Measurements from ENCODE around the gene STX1A. TPM values are rescaled to one million over a fixed set of nuclear protein-coding genes. Genes with fewer than 3 reads are reported as not detected.
A peak's percentile ranks its signal among the peaks of the same experiment; 100 is the strongest.

STX1A gene
- total RNA-seq, 4 donors from 2014 or later, result 2.3 to 19.1 (median 11.0) TPM

GRCh38 chr7:73739387-73739767 is 19.9 kb upstream of the STX1A start:
- H3K27ac ChIP-seq, result peak overlapping the region; percentile 78 to 94
- H3K4me1 ChIP-seq, result peaks cover 0 to 3% of the 10 kb centered on the region in 2 donors
- H3K9me3 ChIP-seq, result no peaks in the 10 kb centered on the region
- TF ChIP-seq CTCF (IDR thresholded peaks at IDR 0.05) (no peak), POLR2A (IDR thresholded peaks at IDR 0.05) (no peak)
- H3K4me3 ChIP-seq, result peak overlapping the region; percentile 57 to 67
- no peaks in the 10 kb centered on the region for H3K27me3 ChIP-seq
- H3K36me3 ChIP-seq, result no peaks in the 10 kb centered on the region
- peak in 1 of 2 donors; percentile 29 for DNase-seq
- intact Hi-C loops (cut with DNase I; ENCODE audit: low total_unique reads), result no loop called here

GRCh38 chr7:73738612-73739386 is 19.3 kb upstream of the STX1A start, which contains the start of gene ABHD11:
Gene ABHD11 (minus strand): TSS chr7:73738802. CDS start chr7:73738770, 32 bp downstream.
- peak within 1 kb of the TSS; percentile 78 to 94 for H3K27ac ChIP-seq
- peak within 1 kb of the TSS; percentile 57 to 67 for H3K4me3 ChIP-seq
- TF ChIP-seq POLR2A (IDR thresholded peaks at IDR 0.05) (peak; percentile 74 to 97), CTCF (IDR thresholded peaks at IDR 0.05) (peak in 1 of 4 experiments; percentile 5)
- no peaks in the 10 kb centered on the region for H3K9me3 ChIP-seq
- no peaks in the 10 kb centered on the region for H3K36me3 ChIP-seq
- intact Hi-C loops (cut with DNase I; ENCODE audit: low total_unique reads), result no loop called here
- no peaks in the 10 kb centered on the region for H3K27me3 ChIP-seq
- DNase-seq, result peak; percentile 98 to 99
- peaks cover 0 to 3% of the 10 kb centered on the region in 2 donors for H3K4me1 ChIP-seq

- H3K36me3 ChIP-seq, result no peaks in the 10 kb centered on the region
- peaks cover 0 to 3% of the 10 kb centered on the region in 2 donors for H3K4me1 ChIP-seq
- intact Hi-C loops (cut with DNase I; ENCODE audit: low total_unique reads), result no loop called here
- no peaks in the 10 kb centered on the region for H3K9me3 ChIP-seq
- H3K4me3 ChIP-seq, result peak overlapping the region; percentile 57 to 67
- H3K27ac ChIP-seq, result peak overlapping the region; percentile 18 to 94
- H3K27me3 ChIP-seq, result no peaks in the 10 kb centered on the region
- TF ChIP-seq POLR2A (IDR thresholded peaks at IDR 0.05) (no peak), CTCF (IDR thresholded peaks at IDR 0.05) (no peak)
- DNase-seq, result peak; percentile 61 to 63
Measured at GRCh38 chr7:73738220-73738611, 18.7 kb upstream of the STX1A start.

GRCh38 chr7:73737491-73738219 is 18.2 kb upstream of the STX1A start:
- H3K27me3 ChIP-seq, result no peaks in the 10 kb centered on the region
- H3K4me1 ChIP-seq, result peaks cover 0 to 3% of the 10 kb centered on the region in 2 donors
- intact Hi-C loops (cut with DNase I; ENCODE audit: low total_unique reads), result no loop called here
- no peaks in the 10 kb centered on the region for H3K9me3 ChIP-seq
- H3K4me3 ChIP-seq, result peak overlapping the region; percentile 57 to 67
- H3K36me3 ChIP-seq, result no peaks in the 10 kb centered on the region
- peak overlapping the region; percentile 18 to 94 for H3K27ac ChIP-seq
- no peak for DNase-seq
- TF ChIP-seq POLR2A (IDR thresholded peaks at IDR 0.05) (no peak), CTCF (IDR thresholded peaks at IDR 0.05) (no peak)

DNA sequence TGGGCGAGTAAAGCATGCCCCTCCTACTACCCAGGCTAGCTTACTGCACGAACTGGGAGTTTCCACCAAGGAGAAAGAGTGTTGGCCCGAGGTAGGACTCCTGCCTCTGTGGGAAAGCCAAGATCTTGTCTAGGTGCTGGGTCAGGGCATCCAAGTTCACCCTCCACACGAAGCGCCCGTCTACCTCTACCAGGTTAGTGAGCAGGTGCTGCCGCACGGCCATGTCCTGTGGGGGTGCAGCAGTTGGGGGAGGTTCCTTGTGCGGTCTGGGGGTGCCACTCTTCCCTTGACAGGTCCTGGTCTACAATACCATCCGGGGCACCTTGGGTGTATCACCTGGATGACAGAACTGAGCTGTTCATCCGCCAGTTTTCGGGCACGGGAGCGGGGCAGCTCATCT is 17.4 kb upstream of the STX1A start:
- no peak overlapping the region for H3K4me3 ChIP-seq
- no peaks in the 10 kb centered on the region for H3K27me3 ChIP-seq
- no peaks in the 10 kb centered on the region for H3K9me3 ChIP-seq
- H3K36me3 ChIP-seq, result no peaks in the 10 kb centered on the region
- H3K4me1 ChIP-seq, result peaks cover 0 to 3% of the 10 kb centered on the region in 2 donors
- H3K27ac ChIP-seq, result no peak overlapping the region
- TF ChIP-seq CTCF (IDR thresholded peaks at IDR 0.05) (no peak), POLR2A (IDR thresholded peaks at IDR 0.05) (no peak)
- intact Hi-C loops (cut with DNase I; ENCODE audit: low total_unique reads), result no loop called here
- no peak for DNase-seq

Measured in uterus (tissue), 4 donors.